HG03196 (cell line): ENCODE results near the gene LRRC43.
"Not testable (repeated sequence)": the region's sequence is repeated elsewhere in the genome, so short reads cannot be mapped to it uniquely, and the experiment has no call there.

Experiments
- ATAC-seq: cut with Tn5 transposase; IDR thresholded peaks from one replicate; pipeline ENCODE4 v1.9.1; 2021; ENCODE audit not compliant: unreplicated experiment

LRRC43 gene

DNA sequence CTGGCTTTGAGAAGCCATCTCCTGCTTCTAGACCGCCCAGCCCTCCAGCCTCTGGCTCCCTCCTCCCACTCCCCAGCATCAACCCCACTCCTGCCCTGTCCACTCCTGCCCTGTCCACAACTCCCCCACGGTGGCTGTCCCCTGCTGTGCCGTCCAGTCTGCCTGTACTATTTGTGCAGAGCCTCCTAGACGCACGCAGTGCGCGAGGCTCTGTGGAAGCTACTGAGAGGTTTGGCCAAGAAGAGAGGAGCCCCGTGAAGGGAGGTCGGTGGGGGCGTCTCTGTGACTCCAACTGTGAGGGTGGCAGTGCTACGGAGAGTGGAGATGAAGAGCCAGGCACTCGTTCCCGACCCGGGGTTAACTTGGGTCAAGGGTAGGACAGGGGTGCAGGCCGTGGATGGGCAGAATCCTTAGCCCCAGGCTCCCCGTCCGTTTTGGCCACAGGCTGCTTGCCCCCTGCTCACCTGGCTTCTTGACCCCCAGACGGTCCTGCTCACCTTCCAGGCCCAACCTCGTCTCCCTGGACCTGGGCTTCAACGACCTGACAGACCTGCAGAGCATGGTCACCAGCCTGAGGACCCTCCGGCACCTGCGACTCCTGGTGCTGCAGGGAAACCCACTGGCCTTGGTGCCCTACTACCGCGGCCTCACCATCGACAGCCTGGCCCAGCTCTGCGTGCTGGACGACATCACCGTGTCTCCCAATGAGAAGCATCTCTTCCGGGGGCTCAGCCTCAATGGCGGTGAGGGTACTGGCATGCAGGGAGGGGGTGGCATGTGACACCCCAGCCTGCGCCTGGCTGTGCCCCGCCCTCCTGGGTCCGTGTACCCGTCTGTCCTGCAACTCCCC lies 6.9 kb downstream of the LRRC43 start:
- no peak for ATAC-seq

DNA sequence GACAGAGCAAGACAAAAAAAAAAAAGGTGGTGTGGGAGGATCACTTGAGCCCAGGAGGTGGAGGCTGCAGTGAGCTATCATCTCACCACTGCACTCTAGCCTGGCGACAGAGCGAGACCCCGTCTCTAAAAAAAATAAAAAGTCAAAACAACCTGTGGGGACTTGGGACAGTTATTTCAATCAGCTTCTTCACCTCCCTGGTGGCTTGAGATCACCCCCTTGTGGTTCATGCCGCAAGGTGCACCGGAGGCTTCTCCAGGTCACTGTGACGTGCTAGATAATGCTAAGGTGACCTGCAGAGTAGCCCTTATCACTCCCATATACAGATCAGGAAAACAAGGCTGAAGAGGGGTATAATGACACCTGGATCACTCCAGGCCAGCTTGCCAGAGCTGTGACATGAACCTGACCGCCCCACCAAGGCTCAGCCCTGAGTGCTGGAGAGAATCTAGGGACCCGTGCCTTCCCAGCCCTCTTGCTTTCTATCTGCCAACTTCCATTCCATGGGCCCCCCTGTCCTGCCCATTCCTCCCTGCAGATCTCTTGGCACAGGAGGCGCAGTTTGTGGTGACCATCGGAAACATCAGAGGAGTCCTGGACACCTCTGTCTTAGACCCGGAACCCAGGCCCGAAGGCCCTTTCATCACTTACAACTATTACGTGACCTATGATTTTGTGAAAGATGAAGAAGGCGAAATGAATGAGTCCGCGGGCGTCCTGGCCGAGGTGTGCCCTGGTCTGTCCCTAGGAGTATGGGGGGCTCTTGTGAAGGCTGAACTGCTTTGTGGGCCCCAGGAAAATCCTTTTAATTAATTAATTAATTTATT lies 8.1 kb downstream of the LRRC43 start:
- no peak for ATAC-seq

DNA sequence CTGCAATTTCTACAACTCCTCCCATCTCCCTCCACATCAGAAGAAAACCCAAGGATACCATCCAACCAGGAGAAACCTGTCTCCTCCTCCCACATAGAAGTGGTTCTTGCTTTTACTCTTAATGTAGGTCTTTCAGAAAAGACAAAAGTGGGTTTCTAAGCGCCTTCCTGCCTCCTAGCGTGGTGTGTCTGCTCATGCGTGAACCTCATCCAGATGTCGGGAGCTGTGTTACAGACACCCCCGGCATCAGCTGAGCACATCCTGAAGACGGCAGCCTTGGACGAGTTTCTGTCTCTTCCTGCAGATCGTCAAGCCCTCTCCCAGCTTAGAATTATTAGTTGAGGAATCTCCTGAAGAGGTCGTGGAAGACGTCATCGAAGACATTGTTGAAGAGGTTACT lies 9.5 kb downstream of the LRRC43 start:
- no peak for ATAC-seq

DNA sequence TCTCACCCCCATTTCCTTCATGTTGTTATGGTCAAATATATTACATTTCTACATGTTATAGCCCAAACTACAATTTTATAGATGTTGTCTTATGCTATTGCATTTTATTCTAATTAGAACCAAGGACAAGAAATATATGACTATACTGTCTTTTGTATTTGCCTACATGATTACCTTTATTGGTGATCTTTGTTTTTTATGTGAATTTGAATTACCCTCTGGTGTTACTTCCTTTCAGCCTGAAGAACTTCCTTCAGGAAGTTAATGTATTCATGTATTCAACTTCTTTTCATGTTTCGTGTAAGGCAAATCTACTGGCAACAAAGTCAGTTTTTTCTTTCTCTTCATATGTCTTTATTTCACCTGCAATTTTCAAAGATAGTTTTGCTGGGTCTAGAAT lies 11.9 kb downstream of the LRRC43 start:
- ATAC-seq = no peak

DNA sequence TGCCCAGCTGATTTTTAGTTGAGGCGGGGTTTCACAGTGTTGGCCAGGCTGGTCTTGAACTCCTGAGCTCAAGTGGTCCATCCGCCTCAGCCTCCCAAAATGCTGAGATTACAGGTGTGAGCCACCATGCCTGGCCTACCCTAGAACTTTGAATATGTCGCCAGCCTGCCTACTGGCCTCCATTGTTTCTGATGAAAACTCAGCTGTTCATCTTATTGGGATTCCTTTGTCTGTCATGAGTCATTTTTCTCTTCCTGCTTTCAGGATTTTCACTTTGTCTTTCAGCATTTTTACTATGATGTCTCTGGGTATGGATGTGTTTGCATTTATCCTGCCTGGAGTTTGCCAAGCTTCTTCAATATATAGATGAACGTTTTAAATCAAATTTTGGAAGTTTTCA lies 12.5 kb downstream of the LRRC43 start:
- ATAC-seq = no peak

DNA sequence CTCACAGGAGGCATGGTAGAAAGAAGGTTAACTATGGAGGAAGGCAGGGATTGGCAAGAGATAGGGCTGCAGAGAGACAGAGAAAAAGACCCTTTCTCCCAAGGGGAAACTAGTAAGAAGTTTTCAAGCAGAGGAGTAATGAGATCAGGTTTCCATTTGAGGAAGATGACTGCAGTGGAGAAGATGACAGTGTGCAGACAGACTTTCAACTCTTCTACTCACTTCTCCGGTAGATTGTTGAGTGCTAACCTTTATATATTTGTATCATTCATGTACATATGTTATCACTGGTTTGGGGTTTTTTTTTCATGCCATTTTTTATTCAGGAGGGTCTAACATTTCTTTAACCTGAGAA lies 14.7 kb downstream of the LRRC43 start:
- no peak for ATAC-seq

DNA sequence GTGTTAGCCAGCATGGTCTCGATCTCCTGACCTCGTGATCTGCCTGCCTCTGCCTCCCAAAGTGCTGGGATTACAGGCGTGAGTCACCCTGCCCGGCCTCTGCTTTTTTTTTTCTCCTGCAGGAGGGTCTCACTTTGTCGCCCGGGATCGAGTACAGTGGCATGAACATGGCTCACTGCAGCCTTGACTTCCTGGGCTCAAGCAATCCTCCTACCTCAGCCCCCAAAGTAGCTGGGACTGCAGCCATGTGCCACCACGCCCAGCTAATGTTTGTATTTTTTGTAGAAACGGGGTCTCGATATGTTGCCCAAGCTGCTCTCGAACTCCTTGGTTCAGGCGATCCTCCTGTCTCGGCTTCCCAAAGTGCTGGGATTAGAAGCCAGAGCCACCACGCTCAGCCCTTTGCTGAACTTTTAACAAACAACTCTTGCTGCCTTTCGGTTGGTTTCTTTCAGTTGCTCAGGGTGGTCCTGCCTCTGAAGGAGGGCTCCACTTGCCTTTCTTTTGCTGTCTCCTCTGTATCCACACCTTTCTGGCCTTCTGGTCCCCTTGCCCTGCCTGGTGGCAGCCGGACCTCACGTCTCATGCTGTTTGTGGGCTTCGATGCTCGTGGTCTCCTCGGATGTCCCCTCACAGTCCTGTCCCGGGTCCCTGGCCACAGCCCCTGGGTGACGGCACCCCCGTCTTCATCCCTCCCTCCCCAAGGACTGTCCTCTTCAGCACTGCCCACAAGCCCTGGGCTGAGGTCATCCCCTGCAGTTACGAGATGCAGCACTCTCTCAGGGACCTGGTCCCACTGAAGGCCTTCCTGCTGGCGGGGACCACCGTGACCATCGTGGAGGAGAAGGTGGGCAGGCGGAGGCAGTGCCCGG lies 16.8 kb downstream of the LRRC43 start:
- ATAC-seq = no peak

DNA sequence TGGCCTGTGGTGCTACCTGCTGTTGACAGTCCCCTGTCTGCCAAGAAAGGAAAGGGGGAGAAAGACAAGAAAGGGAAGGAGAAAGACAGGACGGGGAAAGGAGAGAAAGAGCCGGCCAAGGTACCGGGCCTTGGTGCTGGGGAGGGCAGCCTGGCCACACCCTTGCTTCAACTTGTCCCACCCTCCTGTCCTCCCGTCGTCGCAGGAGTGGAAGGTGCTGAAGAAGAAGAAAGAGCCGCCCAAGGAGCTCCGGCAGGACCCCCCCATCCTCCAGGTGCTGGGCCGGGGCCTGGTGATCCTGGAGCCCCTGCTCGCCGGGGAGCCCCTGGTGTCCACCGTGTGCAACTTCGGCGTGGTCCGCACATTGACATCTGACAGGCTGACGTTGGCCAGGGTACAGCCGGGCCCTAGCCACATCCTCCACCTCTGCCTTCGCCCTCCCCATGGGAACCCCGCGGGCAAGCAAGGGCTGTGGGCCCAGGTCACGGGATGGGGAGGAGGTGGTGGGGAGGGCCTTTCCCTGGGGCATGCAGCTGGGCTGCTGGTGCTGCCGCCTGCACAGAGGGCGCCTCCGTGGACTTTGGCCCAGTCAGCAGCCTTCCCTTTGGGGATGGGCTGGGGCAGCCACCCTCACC lies 17.7 kb downstream of the LRRC43 start:
- no peak for ATAC-seq

DNA sequence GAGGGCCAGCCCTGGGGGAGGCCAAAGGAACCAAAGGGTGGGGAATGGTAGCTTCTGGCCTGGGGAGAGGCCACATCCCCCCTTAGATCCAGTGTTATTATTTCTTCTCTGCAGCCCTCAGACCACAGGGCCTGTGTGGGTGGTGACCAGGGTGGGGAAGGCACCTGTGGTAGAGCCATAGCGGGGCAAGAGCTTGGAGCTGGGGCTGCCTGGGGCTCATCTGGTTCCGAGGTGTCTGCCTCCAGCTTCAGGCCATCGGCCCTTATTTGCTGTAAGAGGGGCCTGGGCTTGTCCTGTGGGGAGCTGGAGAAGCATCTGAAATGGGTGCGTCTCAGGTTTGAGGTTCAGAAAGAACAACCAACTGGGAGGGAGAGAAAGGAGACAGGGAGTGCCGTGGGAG lies 18.5 kb downstream of the LRRC43 start:
- no peak for ATAC-seq

DNA sequence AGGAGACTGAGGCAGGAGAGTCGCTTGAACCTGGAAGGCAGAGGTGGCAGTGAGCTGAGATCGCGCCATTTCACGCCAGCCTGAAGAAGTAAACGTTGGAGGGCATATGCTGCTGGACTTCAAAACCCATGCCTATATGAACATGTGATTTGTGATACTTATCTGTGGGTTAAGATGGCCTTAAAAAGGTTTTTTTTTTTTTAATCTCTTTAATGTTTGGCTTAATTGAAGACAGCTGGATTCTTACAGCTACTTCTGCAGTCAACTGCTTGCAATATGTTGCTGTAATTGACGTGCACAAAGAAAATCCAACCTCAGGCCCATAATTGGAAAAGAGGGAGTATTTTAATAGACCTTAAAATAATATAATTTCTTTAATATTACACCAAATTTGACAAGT lies 19.1 kb downstream of the LRRC43 start:
- no peak for ATAC-seq

DNA sequence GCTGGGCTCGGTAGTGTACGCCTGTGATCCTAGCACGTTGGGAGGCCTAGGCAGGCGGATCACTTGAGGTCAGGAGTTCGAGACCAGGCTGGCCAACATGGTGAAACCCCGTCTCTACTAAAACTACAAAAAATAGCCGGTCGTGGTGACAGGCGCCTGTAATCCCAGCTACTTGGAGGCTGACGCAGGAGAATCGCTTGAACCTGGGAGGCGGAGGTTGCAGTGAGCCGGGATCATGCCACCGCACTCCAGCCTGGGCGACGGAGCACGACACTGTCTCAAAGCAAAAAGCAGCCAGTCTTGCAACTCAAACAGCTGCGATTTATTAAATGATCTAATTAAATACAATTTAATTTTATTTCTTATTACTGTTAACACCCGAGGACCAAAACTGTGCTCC lies 19.9 kb downstream of the LRRC43 start:
- not testable (repeated sequence) for ATAC-seq

DNA sequence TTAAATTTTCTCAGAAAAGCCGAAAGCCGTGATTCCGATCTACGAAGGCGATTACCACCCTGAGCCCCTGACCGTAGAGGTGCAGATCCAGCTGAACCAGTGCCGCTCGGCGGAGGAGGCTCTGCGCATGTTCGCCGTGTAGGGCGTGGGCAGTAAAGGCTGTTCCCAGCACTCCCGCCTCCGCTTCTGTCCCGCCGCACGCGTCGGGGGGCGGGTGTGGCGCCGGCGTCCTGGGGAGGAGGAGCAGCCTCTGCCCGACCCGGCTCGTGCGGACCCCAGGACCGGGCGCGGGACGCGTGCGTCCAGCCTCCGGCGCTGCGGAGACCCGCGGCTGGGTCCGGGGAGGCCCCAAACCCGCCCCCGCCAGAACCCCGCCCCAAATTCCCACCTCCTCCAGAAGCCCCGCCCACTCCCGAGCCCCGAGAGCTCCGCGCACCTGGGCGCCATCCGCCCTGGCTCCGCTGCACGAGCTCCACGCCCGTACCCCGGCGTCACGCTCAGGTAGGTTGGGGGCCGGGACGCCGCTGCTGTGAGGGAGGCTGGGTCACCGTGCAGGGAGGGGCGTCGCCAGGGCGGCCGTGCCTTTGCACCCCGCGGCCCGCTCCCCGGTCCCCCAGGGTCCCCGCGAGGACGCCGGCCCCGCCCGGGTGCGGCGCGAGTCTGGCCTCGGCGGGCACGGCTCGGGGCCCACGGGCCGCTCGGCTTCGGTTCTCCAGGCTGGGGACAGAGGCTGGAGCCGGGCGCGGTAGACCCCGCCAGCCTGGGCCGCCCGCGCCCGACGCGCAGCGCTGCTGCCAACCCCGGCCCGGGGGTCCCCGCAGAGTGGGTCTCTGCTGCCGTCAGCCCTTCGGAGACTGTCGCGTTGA lies 20.6 kb downstream of the LRRC43 start, which contains the start of gene B3GNT4:
B3GNT4 (plus strand) TSS at position 409 of the 866 bp plus-strand sequence. CDS start 910 bp downstream, outside the sequence.
- ATAC-seq = no peak

DNA sequence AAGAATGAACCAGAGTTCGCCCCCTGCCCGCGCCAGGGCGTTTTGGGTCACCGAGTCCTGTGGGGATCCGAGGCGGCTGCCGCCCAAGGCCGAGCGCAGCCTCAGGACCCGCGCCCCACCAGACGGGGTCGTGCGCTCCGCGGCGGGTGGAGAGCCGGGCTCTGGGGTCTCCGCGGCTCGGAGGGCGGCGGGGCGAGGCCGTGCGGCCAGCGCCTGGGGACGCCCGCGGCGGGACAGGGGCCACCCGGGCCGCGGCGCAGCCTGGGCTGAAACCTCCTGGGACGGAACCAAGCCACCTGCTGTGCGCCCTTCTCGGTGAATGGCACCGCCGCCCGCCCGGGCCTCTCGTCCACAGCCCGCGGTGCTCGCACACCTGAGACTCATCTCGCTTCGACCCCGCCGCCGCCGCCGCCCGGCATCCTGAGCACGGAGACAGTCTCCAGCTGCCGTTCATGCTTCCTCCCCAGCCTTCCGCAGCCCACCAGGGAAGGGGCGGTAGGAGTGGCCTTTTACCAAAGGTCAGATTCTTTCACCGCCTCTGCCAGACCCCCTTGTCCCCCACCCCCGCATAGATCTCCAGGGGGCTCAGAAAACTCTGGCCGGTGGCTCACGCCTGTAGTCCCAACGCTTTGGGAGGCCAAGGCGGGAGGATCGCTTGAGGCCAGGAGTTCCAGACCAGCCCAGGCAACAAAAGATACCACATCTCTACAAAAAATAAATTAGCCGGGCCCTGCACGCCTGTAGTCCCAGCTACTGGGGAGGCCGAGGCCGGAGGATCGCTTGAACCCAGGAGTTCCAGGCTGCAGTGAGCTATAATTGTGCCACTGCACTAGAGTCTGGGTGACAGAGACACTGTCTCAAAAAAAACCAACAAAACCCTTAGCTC lies 21.5 kb downstream of the LRRC43 start:
- no peak for ATAC-seq

DNA sequence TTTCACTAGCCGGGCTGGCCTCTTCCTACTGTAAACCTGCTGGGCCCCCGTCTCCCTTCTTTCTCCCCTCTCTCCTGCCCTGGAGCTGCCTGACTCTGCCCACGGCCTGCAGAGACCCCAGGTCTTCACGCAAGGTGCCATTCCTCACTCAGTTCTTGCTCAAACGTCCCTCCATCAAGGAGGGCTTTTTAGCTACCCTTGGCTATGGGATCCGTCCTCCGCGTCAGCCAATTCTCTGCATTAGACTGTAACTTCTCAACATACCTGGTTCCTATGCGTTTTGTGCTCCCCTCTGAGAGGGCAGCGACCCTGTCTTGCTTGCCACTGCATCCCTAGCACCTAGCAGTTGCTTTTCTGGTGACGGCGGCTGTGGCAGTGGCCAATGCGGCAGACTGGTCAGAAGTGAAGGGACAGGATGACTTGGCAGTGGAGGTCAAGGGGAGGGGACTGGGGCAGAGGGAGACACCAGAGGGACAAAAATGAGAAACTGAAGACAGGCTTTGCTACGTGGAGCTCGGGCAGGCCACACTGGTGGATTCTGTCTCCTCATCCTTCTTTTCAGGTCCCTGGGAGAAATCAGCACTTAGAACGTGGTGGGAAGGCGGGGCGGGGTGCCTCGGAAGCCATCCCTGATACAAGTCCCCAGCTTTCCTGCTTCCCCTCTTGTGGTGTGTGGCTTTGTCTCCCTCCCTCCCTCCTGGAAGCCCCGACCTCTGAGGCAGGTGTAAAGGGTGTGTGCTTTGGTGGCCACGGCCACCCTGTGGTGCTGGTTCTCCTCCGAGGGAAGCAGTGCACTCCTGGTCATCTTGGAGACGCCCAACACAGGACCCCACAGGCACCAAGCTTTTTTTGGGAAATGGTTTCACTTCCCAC lies 22.4 kb downstream of the LRRC43 start:
- ATAC-seq = no peak

DNA sequence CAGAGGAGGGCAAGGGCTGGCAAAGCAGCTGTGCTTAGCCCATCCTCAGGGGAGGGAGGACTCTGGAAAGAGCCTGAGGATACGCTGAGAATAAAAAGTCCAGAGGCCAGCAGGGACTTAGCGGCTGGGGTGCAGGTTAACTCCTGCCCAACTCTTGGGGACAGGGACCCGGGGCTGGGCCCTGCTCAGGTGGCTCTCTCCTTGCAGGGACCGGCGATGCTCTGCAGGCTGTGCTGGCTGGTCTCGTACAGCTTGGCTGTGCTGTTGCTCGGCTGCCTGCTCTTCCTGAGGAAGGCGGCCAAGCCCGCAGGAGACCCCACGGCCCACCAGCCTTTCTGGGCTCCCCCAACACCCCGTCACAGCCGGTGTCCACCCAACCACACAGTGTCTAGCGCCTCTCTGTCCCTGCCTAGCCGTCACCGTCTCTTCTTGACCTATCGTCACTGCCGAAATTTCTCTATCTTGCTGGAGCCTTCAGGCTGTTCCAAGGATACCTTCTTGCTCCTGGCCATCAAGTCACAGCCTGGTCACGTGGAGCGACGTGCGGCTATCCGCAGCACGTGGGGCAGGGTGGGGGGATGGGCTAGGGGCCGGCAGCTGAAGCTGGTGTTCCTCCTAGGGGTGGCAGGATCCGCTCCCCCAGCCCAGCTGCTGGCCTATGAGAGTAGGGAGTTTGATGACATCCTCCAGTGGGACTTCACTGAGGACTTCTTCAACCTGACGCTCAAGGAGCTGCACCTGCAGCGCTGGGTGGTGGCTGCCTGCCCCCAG lies 23.4 kb downstream of the LRRC43 start:
- ATAC-seq = no peak

DNA sequence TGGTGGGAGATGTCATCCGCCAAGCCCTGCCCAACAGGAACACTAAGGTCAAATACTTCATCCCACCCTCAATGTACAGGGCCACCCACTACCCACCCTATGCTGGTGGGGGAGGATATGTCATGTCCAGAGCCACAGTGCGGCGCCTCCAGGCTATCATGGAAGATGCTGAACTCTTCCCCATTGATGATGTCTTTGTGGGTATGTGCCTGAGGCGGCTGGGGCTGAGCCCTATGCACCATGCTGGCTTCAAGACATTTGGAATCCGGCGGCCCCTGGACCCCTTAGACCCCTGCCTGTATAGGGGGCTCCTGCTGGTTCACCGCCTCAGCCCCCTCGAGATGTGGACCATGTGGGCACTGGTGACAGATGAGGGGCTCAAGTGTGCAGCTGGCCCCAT lies 24.1 kb downstream of the LRRC43 start:
- no peak for ATAC-seq

DNA sequence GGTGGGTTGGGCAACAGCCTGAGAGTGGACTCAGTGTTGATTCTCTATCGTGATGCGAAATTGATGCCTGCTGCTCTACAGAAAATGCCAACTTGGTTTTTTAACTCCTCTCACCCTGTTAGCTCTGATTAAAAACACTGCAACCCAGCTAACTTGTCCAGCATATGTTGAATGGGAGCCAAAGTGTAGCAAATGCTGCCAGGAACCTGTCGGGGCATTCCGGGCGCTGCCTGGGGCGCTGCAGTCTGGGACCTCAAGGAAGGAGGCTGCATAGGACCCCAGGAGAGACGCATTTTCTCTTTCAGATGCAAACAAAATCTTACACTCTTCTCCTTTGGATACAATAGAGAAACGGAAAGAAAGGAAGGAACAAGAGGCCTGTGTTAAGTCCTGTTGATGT lies 24.5 kb downstream of the LRRC43 start:
- no peak for ATAC-seq
